GM12892 (cell line): ENCODE measurements around the gene MMADHC.
"Not testable (repeated sequence)": the region's sequence is repeated elsewhere in the genome, so short reads cannot be mapped to it uniquely, and the experiment has no call there.

Experiments used
- DNase-seq: peaks from one replicate; pipeline ENCODE4 v3.0.0; 2011; ENCODE audit not compliant: insufficient read length
- FAIRE-seq: peaks from 2 replicates; lab custom pipeline; 2011; peaks lifted over from hg19 to GRCh38; lab: Jason Lieb, UNC
- POLR2A ChIP-seq: IDR thresholded peaks from 2 replicates; pipeline ENCODE4 v1.6.1; 2011; ENCODE audit warnings: low read depth, low read length, control low read depth
- POLR2AphosphoS5 ChIP-seq: IDR thresholded peaks from 2 replicates; pipeline ENCODE4 v1.6.1; 2011; ENCODE audit warnings: low read depth, low read length, control low read depth
- TAF1 ChIP-seq: IDR thresholded peaks from 2 replicates; pipeline ENCODE4 v1.6.1; 2011; ENCODE audit warnings: low read depth, mild to moderate bottlenecking, control low read depth, low read length, borderline replicate concordance

MMADHC gene

DNA sequence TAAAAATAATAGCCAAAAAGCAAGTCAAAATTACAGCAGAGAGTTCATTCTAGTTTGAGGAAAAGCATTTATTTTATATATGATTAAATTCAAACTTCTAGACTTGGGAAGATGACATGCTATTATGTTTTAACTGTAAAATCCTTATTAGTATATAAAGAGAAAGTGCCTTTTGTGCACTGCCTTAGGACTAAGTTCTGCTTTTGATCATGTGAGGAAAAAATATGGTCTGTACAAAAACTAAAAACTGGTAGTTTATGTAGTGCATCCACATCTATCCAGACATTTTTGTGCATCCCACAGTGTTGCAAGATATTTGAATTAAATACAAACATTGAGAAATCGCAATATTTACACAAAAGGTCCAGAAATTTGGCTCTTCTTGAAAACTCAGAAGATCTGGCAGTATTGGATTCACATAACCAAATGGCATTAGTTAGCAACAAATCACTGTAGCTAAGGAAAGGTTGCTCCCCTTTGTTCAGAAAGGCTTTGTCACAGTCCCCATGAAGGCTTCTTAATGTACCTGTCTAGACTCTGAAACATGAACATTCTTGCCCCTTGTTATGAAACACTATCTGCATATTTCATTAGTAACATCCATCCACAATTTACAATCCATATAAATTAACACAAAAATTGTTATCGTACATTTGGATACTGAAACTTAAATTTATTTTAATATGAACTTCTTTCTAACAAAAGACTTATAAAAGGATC is 2.2 kb downstream of the MMADHC start:
- FAIRE-seq (no peak), DNase-seq (no peak)
- TF ChIP-seq POLR2A (no peak), TAF1 (no peak), POLR2AphosphoS5 (no peak)

DNA sequence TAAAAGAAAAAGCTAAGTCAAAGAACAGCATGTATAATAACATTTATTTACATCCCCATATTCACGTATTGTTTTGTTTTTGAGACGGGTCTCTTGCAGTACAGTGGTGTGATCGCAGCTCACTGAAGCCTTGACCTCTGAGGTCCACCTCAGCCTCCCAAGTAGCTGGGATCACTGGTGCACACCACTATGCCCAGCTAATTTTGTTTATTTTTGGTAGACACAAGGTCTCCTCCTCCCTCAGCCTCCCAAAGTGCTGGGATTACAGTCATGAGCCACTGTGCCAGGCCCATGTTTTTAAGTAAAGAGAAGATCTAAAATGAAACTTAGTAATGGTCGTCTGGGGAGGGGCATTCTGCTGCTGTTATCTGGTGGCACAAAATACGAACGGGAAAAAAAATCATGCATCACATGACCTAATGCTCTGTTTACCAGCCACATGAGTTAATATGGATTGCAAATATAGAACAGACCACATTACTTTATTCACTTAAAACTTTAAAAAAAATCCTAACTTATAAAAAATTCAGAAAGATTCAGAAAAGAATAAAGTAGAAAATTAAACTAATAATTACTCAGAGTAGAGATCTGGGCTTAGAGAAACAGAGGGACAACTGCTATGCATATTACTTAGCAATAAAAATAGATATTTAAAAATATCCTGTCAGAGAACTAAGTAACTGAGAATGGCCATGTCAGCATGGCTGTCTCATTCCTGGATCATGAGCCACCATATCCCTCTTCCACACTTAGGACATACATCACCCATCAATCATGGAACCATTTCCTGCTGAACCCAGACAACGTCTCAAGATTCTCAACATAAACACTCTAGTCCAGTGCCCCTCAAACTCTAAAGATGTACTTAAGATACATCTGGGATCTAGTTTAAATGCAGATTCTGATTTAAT is 7.3 kb downstream of the MMADHC start:
- FAIRE-seq (no peak), DNase-seq (no peak)
- TF ChIP-seq POLR2AphosphoS5 (no peak), POLR2A (no peak), TAF1 (no peak)

DNA sequence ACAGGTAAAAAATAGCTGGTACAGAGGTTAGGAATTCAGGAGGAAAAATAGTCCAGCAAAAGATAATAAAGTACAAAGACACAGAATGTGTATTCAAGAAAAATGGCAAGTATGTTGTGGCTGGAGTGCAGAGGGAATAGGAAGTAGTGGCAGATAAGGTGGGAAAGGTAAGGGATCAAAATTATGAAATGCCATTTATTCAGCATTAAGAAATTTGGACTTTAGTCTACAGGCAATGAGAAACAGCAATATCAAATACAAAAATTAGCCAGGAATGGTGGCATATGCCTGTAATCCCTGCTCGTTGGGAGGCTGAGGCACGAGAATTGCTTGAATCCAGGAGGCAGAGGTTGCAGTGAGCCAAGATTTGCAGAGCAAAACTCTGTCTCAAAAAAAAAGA is 10.3 kb downstream of the MMADHC start:
- no peak for FAIRE-seq
- no peak for TF ChIP-seq POLR2AphosphoS5
- TF ChIP-seq TAF1 = no peak
- TF ChIP-seq POLR2A = no peak
- DNase-seq = no peak

DNA sequence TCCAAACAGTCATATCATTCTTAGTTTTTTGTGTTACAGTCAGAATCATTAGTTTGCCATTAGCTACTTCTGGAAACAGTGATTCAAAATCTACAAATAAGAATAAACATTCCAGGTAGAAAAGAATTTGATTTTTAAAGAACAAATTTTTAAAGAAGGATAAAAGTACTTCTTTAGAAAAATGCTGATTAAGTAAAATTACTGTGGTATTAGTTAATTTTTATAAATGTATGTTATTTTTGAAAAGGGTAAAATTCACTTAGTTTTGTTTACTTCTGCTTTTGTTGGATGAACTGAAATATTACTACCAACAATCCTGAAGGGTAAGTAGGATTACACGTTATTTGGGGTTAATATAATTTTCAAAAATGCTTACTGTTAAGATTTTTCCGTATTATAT is 11.8 kb downstream of the MMADHC start:
- TF ChIP-seq TAF1 = no peak
- no peak for TF ChIP-seq POLR2A
- TF ChIP-seq POLR2AphosphoS5 = no peak
- DNase-seq (no peak), FAIRE-seq (no peak)

DNA sequence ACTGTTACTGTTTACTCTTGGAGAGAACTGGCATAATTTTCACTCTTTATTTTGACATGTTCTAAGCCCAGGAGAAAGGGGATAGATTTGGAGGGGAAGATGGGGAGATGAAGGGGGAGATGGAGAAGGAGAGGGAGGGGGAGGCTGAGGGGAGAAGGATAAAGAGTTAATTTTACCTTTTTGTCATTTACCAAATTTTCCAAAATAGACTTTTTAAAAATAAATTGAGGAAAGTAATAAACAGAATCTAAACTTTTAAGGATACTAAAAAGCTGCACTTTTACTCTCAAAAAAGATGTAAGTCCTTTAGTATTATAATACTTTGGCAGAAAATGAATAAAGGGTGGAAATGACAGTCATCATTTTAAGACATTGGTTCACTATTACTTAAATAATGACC is 12.3 kb downstream of the MMADHC start:
- TF ChIP-seq POLR2A (no peak), TAF1 (no peak)
- FAIRE-seq = no peak
- DNase-seq = no peak

DNA sequence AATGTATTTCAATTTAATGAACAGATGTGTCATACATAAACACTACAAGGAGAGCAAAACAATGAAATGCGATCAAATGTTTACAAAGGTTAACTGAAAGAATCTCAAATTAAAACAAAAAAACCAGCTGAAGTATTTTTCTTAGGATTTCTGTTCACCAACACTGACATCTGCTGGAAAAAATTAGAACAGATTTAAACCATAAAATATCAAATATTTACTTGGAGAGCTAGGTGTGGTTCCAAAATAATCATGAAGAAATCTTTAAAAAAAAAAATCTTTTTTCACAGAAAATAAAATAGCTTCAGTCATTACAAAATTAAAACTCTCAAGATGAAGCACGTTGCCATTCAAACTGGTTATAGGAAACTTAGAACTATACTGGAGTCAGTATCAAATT is 13.8 kb downstream of the MMADHC start:
- TF ChIP-seq TAF1 = no peak
- no peak for TF ChIP-seq POLR2A
- no peak for TF ChIP-seq POLR2AphosphoS5
- DNase-seq (no peak), FAIRE-seq (no peak)

DNA sequence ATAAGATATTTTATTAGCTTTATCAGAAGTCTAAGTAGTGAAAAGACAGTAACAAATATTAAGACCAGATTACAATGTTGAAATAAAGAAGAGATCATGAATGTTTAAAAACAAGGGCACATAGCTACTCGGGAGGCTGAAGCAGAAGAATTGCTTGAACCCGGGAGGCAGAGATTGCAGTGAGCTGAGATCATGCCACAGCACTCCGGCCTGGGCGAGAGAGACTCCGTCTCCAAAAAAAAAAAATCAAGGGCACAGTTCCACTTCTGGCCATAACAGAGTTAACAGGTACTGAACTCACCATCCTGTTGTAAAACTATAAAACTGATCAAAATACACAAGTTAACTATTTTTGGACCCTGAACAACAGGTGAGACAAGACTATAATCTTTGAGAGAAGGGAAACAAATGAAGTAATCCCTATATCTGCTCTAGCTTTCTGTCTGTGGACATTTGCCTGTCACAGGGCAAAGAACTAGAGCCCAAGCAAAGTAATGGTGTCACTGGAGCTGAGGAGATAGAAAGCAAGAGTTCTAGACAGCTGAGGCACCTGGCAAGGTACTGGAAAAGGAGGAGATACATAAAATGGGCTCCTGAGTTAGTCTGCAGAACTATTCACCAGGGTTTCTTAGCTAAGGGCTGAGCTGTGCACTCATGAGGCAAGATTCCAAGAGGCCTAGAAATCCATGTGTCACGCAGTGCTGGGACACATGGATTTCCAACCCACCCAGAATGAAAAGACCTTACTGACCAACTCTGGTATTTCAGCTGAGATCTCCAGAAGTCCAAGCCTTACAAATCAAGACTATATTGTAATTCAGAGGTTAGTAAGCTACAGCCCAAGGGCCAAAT is 15.2 kb downstream of the MMADHC start:
- TF ChIP-seq POLR2AphosphoS5 (no peak), TAF1 (no peak), POLR2A (no peak)
- DNase-seq (no peak), FAIRE-seq (no peak)

DNA sequence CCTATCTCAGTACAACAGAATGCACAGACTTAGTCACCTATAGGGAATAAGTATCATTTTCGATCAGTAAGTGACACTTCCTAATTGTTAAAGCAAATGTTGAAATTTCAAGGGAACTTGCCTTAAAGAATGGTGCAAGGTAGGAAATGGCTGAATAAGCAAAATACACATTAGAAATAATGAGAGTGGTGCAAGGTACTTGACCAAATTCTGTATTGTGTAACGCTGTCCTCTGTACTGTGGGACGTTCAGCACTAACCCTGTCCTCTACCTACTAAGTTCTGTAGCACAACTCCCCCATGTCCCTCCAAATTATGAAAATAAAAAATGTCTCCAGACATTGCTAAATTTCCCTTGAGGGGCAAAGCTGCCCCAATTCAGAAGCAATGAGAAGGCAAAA is 19.4 kb downstream of the MMADHC start:
- DNase-seq (no peak), FAIRE-seq (no peak)
- TF ChIP-seq POLR2A (no peak), POLR2AphosphoS5 (no peak), TAF1 (no peak)

DNA sequence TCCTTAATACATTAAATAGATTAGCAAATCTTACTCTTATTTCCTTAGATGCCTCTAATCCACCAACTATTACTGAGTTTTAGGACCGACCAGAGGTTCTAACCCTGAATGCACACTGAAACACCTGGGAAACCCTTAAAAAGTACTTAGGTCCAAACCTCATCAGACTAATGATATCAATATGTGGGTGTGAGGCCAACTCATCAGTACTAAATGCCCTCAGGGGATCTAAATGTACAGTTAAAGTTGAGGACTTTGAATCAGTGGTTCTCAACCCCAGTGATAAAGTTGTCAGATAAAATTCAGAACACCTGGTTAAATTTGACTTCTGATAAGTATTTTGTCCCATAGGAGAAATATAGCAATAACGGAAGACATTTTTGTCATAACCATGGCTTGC is 20.9 kb downstream of the MMADHC start:
- DNase-seq (no peak), FAIRE-seq (no peak)

DNA sequence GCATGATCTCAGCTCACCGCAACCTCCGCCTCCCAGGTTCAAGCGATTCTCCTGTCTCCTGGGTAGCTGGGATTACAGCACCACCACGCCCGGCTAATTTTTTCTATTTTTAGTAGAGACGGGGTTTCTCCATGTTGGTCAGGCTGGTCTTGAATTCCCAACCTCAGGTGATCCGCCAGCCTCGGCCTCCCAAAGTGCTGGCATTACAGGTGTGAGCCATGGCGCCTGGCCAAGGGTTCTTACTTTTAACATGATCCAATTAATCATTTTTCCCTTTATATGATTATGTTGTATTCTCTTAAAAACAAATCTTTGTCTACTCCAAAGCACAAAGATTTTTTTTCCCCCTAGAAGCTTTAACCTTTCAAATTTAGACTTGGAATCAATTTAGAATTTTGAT is 21.9 kb downstream of the MMADHC start:
- not testable (repeated sequence) for FAIRE-seq, DNase-seq

More for the DNA sequence above, 20.9 kb downstream of the MMADHC start:
- no peak for TF ChIP-seq POLR2A
- no peak for TF ChIP-seq TAF1
- TF ChIP-seq POLR2AphosphoS5 = no peak

DNA sequence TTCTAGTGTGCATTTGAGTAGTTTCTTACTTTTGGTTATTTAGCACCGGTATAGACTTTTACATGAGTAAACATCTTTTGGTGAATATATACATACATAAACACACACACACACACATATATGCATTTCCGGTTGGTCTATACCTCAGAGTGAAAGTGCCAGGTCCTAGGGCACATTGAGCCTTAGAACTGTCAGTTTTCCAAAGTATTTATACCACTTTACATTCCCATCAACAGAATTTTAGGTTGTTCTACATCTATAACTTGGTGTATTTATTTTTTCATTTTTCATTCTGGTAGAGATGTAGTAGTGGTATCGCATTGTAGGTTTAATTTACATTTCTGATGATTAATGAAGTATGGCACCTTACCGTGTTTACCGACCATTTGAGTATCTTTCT is 22.6 kb downstream of the MMADHC start:
- TF ChIP-seq POLR2AphosphoS5 (no peak), POLR2A (no peak), TAF1 (no peak)
- DNase-seq (no peak), FAIRE-seq (no peak)

DNA sequence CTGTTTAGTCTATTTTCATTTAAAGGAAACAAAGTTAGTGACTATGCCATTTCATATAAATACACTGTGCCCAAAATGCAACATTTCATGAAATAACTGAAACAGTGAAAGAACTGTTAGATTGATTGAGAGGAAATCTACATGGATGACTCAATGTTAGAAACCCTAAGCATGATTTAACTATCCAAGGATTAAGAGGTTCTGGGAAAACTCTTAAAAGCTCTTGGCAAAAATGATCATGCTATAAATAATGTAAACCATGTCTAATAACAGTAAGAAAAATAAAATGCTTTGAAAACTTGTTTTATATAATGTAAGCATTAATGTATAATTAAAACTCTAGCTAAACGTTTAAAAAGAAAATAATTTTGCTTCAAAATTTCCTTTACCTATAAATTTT is 23.5 kb downstream of the MMADHC start:
- DNase-seq (no peak), FAIRE-seq (no peak)
- TF ChIP-seq POLR2A (no peak), POLR2AphosphoS5 (no peak), TAF1 (no peak)
